DMS53 (cell line): ENCODE measurements around the gene WDR55.
A peak's percentile ranks its signal among the peaks of the same experiment; 100 is the strongest.
"Not testable (repeated sequence)": the region's sequence is repeated elsewhere in the genome, so short reads cannot be mapped to it uniquely, and the experiment has no call there.

Experiments
- DNase-seq: peaks from one replicate; lab custom pipeline; 2025; lab: John Stamatoyannopoulos, UW

WDR55 gene

GRCh38 chr5:140647042-140647419 is 17.7 kb upstream of the WDR55 start:
- DNase-seq = peak; percentile 61

GRCh38 chr5:140658870-140659269 is 5.8 kb upstream of the WDR55 start:
- no peak for DNase-seq

- DNase-seq = not testable (repeated sequence)
Measured at GRCh38 chr5:140660371-140660770, 4.3 kb upstream of the WDR55 start.

GRCh38 chr5:140664030-140664358 is 710 bp upstream of the WDR55 start:
- no peak for DNase-seq

- not testable (repeated sequence) for DNase-seq
Measured at GRCh38 chr5:140671035-140671434, 6.3 kb downstream of the WDR55 start.

GRCh38 chr5:140671472-140672125 is 6.9 kb downstream of the WDR55 start:
- DNase-seq = peak; percentile 32

- peak; percentile 74 for DNase-seq
Measured at GRCh38 chr5:140672455-140673186, 7.9 kb downstream of the WDR55 start.

- no peak for DNase-seq
Measured at GRCh38 chr5:140673187-140673976, 8.7 kb downstream of the WDR55 start, which contains the start of gene DND1. Gene DND1 (minus strand): TSS chr5:140673576. CDS start chr5:140673542, 34 bp downstream.

- peak; percentile 27 for DNase-seq
Measured at GRCh38 chr5:140674211-140674610, 9.5 kb downstream of the WDR55 start.

GRCh38 chr5:140674629-140675028 is 9.9 kb downstream of the WDR55 start:
- no peak for DNase-seq

GRCh38 chr5:140677947-140678346 is 13.2 kb downstream of the WDR55 start:
- DNase-seq = no peak

GRCh38 chr5:140678993-140679392 is 14.3 kb downstream of the WDR55 start:
- no peak for DNase-seq

GRCh38 chr5:140690376-140690932 is 25.8 kb downstream of the WDR55 start:
- DNase-seq = peak; percentile 63

- peak; percentile 99 for DNase-seq
Measured at GRCh38 chr5:140690941-140691924, 26.5 kb downstream of the WDR55 start, which contains the start of the genes HARS1 and HARS2. Gene HARS1 (minus strand): TSS chr5:140691370. CDS start chr5:140691304, 66 bp downstream. Gene HARS2 (plus strand): TSS chr5:140691455. CDS start chr5:140691649, 194 bp downstream.

- DNase-seq = no peak
Measured at GRCh38 chr5:140694276-140694675, 29.6 kb downstream of the WDR55 start.

- no peak for DNase-seq
Measured at GRCh38 chr5:140696891-140697492, 32.3 kb downstream of the WDR55 start.

- DNase-seq = peak; percentile 99
Measured at GRCh38 chr5:140700177-140701144, 35.8 kb downstream of the WDR55 start, which contains the start of gene ZMAT2. Gene ZMAT2 (plus strand): TSS chr5:140700447. CDS start chr5:140700461, 14 bp downstream.

GRCh38 chr5:140707812-140708211 is 43.1 kb downstream of the WDR55 start:
- no peak for DNase-seq

GRCh38 chr5:140708787-140709186 is 44.1 kb downstream of the WDR55 start:
- peak; percentile 92 for DNase-seq
